ENCODE data around the gene RIT2. TPM values are rescaled to one million over a fixed set of nuclear protein-coding genes. Genes with fewer than 3 reads are reported as not detected.
"Not testable (repeated sequence)": the region's sequence is repeated elsewhere in the genome, so short reads cannot be mapped to it uniquely, and the experiment has no call there.

RIT2 gene
- total and polyA plus RNA-seq, 2 donors = 0.48 to 0.65 TPM

- no peak for DNase-seq (ENCODE audit: extremely low spot score)
- Histone ChIP-seq H3K4me3 (ENCODE audit: low read depth, low read length) (no peak overlapping the region), H3K4me1 (ENCODE audit: insufficient read depth) (no peaks in the 10 kb centered on the region), H3K36me3 (ENCODE audit: insufficient read depth) (no peaks in the 10 kb centered on the region), H3K27ac (ENCODE audit: low read depth) (no peak overlapping the region)
- 29% methylated on average over 2 of the region's 2 CpGs for WGBS
These were observed 350.2 kb downstream of the RIT2 start for GRCh38 chr18:42765302-42765701.

- DNase-seq (ENCODE audit: extremely low spot score) = no peak
- Histone ChIP-seq H3K27ac (ENCODE audit: low read depth) (no peak overlapping the region), H3K4me3 (ENCODE audit: low read depth, low read length) (no peak overlapping the region), H3K4me1 (ENCODE audit: insufficient read depth) (no peaks in the 10 kb centered on the region), H3K36me3 (ENCODE audit: insufficient read depth) (no peaks in the 10 kb centered on the region)
- 62% methylated on average over 1 of the region's 1 CpG for WGBS
These were observed 355.2 kb downstream of the RIT2 start for GRCh38 chr18:42760290-42760689.

- WGBS = 60% methylated on average over 2 of the region's 2 CpGs
- DNase-seq (ENCODE audit: extremely low spot score) = no peak
- no peaks in the 10 kb centered on the region for H3K36me3 ChIP-seq (ENCODE audit: insufficient read depth)
- H3K4me3 ChIP-seq (ENCODE audit: low read depth, low read length) = no peak overlapping the region
- no peak overlapping the region for H3K27ac ChIP-seq (ENCODE audit: low read depth)
- H3K4me1 ChIP-seq (ENCODE audit: insufficient read depth) = no peaks in the 10 kb centered on the region
These were observed 356.6 kb downstream of the RIT2 start for GRCh38 chr18:42758852-42759251.

GRCh38 chr18:42756214-42756613, 359.3 kb downstream of the RIT2 start:
- Histone ChIP-seq H3K27ac (ENCODE audit: low read depth) (no peak overlapping the region), H3K4me1 (ENCODE audit: insufficient read depth) (no peaks in the 10 kb centered on the region), H3K4me3 (ENCODE audit: low read depth, low read length) (no peak overlapping the region), H3K36me3 (ENCODE audit: insufficient read depth) (no peaks in the 10 kb centered on the region)
- DNase-seq (ENCODE audit: extremely low spot score) = no peak
- WGBS = 70% methylated on average over 3 of the region's 3 CpGs

- no peaks in the 10 kb centered on the region for H3K36me3 ChIP-seq (ENCODE audit: insufficient read depth)
- 91% methylated on average over 4 of the region's 4 CpGs for WGBS
- no peak overlapping the region for H3K4me3 ChIP-seq (ENCODE audit: low read depth, low read length)
- H3K4me1 ChIP-seq (ENCODE audit: insufficient read depth) = no peaks in the 10 kb centered on the region
- DNase-seq (ENCODE audit: extremely low spot score) = no peak
- no peak overlapping the region for H3K27ac ChIP-seq (ENCODE audit: low read depth)
These were observed 362.6 kb downstream of the RIT2 start for GRCh38 chr18:42752916-42753315.

GRCh38 chr18:42746794-42747193, 368.7 kb downstream of the RIT2 start:
- H3K4me3 ChIP-seq (ENCODE audit: low read depth, low read length) = no peak overlapping the region
- WGBS = 43% methylated on average over 1 of the region's 1 CpG
- H3K27ac ChIP-seq (ENCODE audit: low read depth) = no peak overlapping the region
- no peak for DNase-seq (ENCODE audit: extremely low spot score)
- no peaks in the 10 kb centered on the region for H3K36me3 ChIP-seq (ENCODE audit: insufficient read depth)
- H3K4me1 ChIP-seq (ENCODE audit: insufficient read depth) = no peaks in the 10 kb centered on the region

GRCh38 chr18:42745931-42746330, 369.6 kb downstream of the RIT2 start:
- no peak for DNase-seq (ENCODE audit: extremely low spot score)

GRCh38 chr18:42745171-42745570, 370.3 kb downstream of the RIT2 start:
- no peak for DNase-seq (ENCODE audit: extremely low spot score)

More at GRCh38 chr18:42745931-42746330, 369.6 kb downstream of the RIT2 start:
- no peaks in the 10 kb centered on the region for H3K36me3 ChIP-seq (ENCODE audit: insufficient read depth)
- no peak overlapping the region for H3K4me3 ChIP-seq (ENCODE audit: low read depth, low read length)
- H3K4me1 ChIP-seq (ENCODE audit: insufficient read depth) = no peaks in the 10 kb centered on the region
- no peak overlapping the region for H3K27ac ChIP-seq (ENCODE audit: low read depth)

GRCh38 chr18:42743373-42744138, 371.9 kb downstream of the RIT2 start:
- no peaks in the 10 kb centered on the region for H3K4me1 ChIP-seq (ENCODE audit: insufficient read depth)
- no peak overlapping the region for H3K27ac ChIP-seq (ENCODE audit: low read depth)
- no peak overlapping the region for H3K4me3 ChIP-seq (ENCODE audit: low read depth, low read length)
- no peaks in the 10 kb centered on the region for H3K36me3 ChIP-seq (ENCODE audit: insufficient read depth)
- WGBS = 74% methylated on average over 7 of the region's 7 CpGs
- no peak for DNase-seq (ENCODE audit: extremely low spot score)

More at GRCh38 chr18:42745171-42745570, 370.3 kb downstream of the RIT2 start:
- H3K27ac ChIP-seq (ENCODE audit: low read depth) = no peak overlapping the region
- H3K36me3 ChIP-seq (ENCODE audit: insufficient read depth) = no peaks in the 10 kb centered on the region
- H3K4me1 ChIP-seq (ENCODE audit: insufficient read depth) = no peaks in the 10 kb centered on the region
- H3K4me3 ChIP-seq (ENCODE audit: low read depth, low read length) = no peak overlapping the region

- no peak for DNase-seq (ENCODE audit: extremely low spot score)
- Histone ChIP-seq H3K27ac (ENCODE audit: low read depth) (no peak overlapping the region), H3K4me3 (ENCODE audit: low read depth, low read length) (no peak overlapping the region), H3K4me1 (ENCODE audit: insufficient read depth) (no peaks in the 10 kb centered on the region), H3K36me3 (ENCODE audit: insufficient read depth) (no peaks in the 10 kb centered on the region)
These were observed 372.5 kb downstream of the RIT2 start for GRCh38 chr18:42742969-42743368.

GRCh38 chr18:42742474-42742873, 373.0 kb downstream of the RIT2 start:
- DNase-seq (ENCODE audit: extremely low spot score) = no peak
- no peak overlapping the region for H3K27ac ChIP-seq (ENCODE audit: low read depth)
- H3K4me3 ChIP-seq (ENCODE audit: low read depth, low read length) = no peak overlapping the region
- H3K4me1 ChIP-seq (ENCODE audit: insufficient read depth) = no peaks in the 10 kb centered on the region
- H3K36me3 ChIP-seq (ENCODE audit: insufficient read depth) = no peaks in the 10 kb centered on the region

- not testable (repeated sequence) for H3K36me3 ChIP-seq (ENCODE audit: insufficient read depth); H3K4me1 ChIP-seq (ENCODE audit: insufficient read depth); H3K27ac ChIP-seq (ENCODE audit: low read depth); H3K4me3 ChIP-seq (ENCODE audit: low read depth, low read length); DNase-seq (ENCODE audit: extremely low spot score)
- WGBS = 85% methylated on average over 12 of the region's 12 CpGs
These were observed 373.6 kb downstream of the RIT2 start for GRCh38 chr18:42741805-42742347.

- DNase-seq (ENCODE audit: extremely low spot score); H3K27ac ChIP-seq (ENCODE audit: low read depth); H3K4me1 ChIP-seq (ENCODE audit: insufficient read depth); H3K4me3 ChIP-seq (ENCODE audit: low read depth, low read length); H3K36me3 ChIP-seq (ENCODE audit: insufficient read depth): not testable (repeated sequence)
- 59% methylated on average over 2 of the region's 2 CpGs for whole genome bisulfite sequencing
These were observed 374.2 kb downstream of the RIT2 start for GRCh38 chr18:42741299-42741698.

- no peaks in the 10 kb centered on the region for H3K36me3 ChIP-seq (ENCODE audit: insufficient read depth)
- no peaks in the 10 kb centered on the region for H3K4me1 ChIP-seq (ENCODE audit: insufficient read depth)
- H3K4me3 ChIP-seq (ENCODE audit: low read depth, low read length) = peak overlapping the region; percentile 18
- DNase-seq (ENCODE audit: extremely low spot score) = no peak
- H3K27ac ChIP-seq (ENCODE audit: low read depth) = no peak overlapping the region
- 60% methylated on average over 1 of the region's 1 CpG for WGBS
These were observed 379.4 kb downstream of the RIT2 start for GRCh38 chr18:42736074-42736473.
